Bone marrow (tissue), 2 donors: ENCODE measurements around the gene ECE1.
A peak's percentile ranks its signal among the peaks of the same experiment; 100 is the strongest.

Experiments used
- DNase-seq, 2 donors: peaks; one replicate each; lab custom pipeline; 2025; lab: John Stamatoyannopoulos, UW

Gene ECE1

DNA sequence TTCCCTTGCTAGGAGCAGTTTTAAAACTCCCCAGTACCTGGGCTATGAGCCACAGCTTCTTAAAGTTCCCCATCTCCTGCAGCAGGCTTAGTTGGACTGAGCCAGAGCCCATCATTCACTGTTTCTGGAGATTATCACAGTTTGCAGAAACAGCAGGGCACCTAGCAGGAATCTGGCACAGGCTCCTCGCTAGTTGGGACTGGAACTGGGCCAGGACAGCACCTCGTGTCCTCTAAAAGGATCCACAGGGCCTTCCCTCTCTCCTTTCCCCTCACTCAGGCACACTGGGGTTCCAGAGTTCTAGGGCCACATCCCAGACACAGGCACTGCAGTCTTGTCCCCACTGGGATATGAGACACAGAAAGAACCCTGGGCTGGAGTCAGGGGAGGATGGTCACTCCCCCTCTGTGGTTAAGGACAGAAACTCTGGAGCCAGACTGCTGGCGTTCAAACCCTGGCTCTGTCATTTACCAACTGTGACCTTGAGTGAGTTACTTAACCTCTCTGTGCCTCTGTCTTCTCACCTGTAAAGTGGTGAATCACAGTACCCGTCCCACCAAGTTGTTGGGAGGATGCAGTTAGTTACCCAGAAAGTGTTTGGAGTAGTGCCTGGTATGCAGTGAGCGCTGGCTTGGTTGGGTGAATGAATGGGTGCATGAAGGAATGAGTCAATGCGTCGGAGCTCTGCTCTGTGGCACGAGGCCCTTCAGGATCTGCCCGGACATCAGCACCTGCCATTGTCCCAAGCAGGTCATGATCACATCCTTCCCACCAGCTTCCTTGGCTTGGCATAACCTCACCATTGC is 18.8 kb upstream of the ECE1 start:
- no peak for DNase-seq

DNA sequence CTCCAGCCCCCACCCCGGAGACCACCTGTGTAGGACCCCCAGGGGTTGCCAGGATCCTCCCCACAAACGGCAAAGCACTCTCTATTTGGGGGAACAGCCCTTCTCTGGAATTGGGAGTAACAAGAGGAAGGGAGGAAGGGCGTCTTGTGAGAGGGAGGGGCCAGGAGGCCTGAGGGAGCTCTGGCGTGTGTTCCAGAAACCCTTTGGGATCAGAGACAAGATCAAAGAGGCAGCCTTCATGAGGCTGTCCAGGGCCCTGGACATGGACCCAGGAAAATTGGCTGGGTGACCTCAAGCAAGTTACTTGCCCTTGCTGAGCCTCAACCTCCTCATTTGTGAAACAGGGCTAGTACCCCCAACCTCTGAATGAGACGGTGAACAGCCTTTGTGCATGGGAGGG is 18.1 kb upstream of the ECE1 start:
- no peak for DNase-seq

DNA sequence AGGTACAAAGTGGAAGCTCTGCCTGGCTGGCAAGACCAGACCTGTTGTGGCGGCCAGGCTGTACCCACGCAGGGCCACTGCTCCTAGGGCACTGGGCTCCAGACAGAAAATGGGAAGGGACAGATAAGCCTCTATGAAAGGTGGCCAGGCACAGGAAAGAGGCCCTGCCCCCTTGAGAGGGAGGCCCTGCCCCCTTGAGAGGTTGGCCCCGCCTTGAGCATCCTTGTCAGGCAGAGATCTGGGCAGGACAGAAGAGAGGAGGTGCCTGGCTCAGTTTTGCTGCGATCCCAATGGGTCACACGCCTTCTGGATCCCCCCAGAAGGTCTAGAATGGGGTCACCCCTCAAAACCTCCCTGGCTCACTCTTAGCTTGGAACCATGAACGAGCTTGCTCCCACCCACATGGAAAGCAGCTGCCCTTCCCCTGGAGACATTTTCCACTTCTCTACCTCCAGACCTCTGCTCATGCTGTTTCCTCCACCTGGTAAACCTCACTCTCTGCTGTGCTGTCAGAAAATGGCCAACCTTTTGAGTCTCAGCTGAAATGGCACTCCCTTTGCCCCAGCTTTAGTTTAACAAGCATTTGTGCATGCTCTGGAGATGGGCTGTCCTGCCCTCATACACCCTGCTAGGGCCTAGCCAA is 17.5 kb upstream of the ECE1 start:
- no peak for DNase-seq

DNA sequence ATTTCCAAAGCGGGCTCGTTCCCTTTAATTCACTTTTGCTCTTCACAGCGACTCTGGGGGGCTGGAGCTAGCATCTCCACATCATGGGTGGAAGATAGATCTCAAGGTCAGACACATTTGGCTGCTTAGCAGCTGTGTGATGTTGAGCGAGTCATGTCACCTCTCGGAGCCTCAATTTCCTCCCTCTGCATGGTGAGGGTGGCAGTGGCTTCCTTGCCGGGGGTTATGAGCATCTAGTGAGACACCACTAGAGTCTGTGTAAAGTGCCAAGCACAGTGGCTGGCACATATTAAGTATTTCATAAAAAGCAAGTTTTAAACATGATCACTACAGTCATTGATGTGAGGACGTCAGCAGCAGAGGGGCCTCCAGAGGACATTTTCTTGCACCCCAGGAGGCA is 16.9 kb upstream of the ECE1 start:
- DNase-seq = no peak

DNA sequence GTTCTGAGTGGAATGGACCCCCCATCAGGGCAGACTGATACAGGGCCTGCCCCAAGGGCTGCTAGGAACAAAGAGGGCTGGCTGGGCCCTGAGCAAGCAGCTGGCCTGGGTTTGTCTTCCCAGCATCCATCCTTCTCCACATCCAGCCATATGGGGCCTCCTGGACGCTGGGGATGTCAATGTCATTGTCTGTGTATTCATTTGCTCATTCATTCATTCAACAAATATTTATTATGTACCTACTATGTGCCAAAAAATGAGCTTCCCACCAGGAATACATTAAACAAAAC is 15.6 kb upstream of the ECE1 start:
- DNase-seq = no peak

DNA sequence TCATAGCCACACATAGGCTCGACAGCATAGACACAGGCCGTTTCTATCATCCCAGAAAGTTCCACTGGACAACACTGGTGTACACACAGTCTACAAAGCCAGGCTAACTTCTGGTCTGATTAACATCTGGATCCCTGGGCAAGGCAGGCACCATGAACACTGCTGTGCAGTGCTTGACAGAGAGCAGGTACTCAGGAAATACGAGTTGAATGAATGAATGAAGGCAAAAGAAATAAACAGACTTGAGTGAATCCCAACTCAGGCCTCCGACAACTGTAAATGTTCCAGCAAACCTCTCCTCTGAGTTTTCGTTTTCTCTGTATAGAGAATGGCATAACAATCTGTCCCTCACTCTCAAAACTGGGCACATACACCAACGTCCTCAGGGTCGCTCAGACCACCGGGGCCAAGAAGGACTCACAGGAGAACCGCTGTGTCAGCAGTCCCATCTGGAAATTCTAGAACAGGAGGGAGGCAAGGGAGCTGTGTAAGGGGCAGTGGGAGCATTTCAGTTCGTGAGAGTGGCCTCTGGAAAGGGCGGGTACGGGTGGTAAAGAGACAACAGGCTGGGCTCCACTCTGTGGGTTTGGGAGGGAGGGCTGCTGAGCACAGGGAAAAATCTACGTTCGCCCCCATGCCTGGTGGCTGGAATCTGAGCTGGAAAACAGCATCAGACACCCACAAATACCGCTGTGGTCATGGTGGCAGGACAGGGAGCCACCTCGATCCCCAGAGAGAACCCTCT is 15.1 kb upstream of the ECE1 start:
- no peak for DNase-seq

DNA sequence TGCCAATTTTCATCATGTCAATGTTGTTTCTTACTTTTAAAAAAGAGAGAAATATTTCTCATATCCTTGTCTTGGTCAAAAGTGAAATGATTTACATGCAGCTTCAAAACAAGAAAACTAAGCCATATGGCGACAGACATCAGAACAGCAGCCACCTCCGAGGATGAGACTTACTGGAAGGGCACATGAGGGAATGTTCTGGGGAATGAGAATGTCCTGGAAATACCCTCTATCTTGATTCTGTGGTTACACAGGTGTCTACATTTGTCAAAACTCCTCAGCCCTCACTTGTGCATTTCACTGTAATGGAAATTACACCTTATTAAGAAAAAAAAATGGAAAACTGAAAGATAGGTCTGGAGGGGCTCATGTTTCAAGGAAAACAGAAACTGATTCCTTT is 14.2 kb upstream of the ECE1 start:
- DNase-seq = no peak

DNA sequence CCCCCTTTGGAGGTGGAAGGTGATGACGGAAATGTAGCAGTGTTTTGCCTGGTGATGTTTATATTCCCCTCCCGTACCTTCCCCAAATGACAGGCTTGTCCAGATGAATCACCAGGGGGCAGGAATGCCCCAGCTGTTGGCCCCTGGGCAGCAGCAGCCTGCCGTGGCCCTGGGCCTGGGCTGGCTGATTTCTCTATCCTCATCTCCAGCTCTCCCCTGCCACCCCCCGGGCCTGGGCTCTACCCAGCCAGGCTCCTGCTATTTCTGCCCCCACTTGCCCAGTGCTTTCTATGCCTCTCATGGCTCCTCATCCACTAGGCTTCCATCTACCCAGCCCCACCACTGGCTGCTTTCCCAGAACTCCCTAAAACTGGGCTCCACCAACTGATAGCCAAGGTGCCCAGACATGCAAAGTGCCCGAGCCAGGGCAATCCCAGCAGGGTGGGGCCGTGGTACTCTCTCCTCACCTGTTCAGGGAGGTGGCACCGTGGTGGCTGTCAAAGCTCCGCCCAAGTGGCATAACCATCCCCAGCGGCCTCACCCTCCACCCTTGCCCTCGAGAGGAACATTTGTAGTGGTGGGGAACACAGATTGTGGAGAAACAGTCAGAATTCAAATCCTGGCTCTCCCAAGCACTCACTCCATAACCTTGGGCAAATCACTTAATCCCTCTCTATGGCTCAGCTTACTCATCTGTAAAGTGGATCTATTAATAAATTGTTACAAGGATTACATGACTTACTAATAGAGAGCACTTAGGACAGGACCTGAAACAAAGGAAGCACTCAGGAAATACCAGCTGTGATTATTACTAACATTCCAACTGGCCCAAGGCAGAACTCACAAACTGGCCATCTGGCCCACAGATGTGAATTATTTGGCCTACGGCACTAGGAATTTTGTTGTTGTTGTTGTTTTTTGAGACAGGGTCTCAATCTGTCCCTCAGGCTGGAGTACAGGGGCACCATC is 12.8 kb upstream of the ECE1 start:
- DNase-seq = no peak

DNA sequence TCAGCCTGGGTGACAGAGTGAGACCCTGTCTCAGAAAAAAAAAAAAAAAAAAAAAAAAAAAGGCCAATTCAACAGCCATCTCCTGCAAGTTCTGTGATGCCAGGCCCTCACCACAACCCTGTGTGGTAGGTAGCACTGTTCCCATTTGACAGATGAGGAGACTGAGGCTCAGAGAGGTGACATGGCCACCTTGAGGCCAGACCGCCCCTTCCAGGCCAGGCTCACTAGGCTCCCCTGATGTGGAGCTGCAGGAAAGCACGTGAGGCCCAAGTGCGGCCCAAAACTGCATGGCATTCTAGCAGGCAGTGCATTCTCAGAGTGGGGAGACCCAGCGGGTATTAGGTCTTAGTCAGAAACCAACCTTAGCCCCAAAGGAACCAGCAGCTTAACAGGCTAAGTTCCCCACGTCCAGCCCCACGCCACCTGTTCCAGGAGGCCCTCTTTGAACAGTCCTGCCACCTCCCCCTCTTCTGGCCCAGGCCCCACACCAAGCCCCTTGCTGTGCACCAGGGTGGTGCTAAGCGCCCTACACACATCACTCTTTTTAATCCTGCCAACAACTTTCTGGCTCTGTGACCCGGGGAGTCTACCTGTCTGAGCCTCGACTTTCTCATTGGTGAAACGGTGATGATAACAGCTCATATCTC is 11.7 kb upstream of the ECE1 start:
- DNase-seq = no peak

DNA sequence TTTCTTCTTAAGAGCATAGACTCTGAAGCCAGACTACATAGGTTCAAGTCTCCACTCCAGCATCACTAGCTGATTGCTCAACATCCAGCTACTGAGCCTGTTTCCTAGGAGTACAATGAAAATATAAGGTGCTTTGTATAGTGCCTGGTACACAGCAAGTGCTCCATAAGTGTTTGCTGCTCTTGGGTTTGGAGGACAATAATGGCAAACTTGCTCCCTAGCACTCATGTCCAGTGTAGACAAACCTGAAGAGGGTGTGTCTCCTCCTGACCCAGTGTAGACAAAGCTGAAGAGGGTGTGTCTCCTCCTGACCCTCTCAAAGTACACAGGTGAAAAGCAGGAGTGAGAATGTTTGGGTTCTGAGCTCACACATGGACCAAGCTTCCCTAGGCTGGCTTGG is 10.5 kb upstream of the ECE1 start:
- DNase-seq = no peak

DNA sequence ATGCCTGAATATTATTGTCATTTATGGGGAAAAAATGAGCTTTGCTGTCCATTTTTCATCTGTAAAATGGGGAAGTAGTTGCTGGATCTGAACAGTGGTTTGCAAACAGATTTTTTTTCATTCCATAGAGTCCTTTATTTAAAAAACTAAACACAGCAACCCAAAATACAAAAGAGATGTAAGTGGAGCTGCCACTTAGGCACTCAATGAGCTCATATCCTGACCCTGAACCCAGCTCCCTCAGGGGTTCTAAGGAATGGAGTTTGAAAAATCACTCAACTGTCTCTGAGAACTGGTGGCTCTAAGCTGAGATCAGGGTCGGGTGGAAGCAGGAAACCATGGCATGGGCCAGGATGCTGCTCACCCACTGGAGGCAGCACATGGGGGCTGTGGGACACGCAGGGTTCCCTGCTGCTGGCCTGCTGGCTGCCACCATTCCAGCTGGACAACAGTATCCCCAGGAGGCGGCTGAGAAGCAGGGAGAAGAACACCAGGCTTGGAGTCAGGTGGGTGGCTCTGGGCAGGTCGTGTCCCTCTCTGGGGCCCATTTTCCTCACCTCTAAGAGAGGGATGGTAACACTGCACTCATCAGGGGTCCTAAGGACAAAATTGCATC is 9.6 kb upstream of the ECE1 start:
- DNase-seq = no peak

DNA sequence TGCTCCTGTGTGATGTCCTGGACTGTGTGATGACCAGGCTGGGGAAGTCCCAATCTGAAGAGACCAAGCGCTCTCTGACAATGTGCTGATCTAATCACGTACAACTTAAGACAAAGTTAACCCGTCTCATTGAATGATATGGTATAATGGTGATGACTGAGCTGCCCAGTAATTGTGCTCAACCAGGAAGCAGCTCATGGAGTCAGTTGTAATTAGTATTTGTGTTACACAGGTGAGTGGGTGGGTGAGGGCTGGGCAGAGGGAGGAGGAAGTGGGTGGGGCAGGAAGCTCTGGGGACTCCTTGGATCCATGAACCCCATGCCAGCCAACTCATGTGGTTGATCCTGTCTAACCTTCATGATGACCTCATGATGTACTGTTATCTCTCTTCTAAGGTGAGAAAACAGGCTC is 8.7 kb upstream of the ECE1 start:
- DNase-seq = no peak

DNA sequence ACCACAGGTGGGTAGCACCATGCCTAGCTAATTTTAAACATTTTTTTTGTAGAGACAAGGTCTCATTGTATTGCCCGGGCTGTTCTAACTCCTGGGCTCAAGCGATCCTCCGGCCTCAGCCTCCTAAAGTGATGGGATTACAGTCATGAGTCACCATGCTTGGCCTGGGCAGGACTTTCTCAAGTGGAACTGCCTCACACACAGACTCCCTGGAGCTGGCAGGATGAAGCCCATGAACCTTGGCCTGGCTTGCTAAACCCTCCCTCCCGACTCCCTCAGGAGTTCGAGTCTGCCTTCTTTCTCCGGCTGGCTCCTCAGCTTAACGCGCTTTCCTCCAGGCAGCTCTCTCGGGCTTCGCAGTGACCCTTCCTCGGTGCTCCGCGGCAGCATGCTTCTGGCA is 7.7 kb upstream of the ECE1 start:
- DNase-seq = no peak

DNA sequence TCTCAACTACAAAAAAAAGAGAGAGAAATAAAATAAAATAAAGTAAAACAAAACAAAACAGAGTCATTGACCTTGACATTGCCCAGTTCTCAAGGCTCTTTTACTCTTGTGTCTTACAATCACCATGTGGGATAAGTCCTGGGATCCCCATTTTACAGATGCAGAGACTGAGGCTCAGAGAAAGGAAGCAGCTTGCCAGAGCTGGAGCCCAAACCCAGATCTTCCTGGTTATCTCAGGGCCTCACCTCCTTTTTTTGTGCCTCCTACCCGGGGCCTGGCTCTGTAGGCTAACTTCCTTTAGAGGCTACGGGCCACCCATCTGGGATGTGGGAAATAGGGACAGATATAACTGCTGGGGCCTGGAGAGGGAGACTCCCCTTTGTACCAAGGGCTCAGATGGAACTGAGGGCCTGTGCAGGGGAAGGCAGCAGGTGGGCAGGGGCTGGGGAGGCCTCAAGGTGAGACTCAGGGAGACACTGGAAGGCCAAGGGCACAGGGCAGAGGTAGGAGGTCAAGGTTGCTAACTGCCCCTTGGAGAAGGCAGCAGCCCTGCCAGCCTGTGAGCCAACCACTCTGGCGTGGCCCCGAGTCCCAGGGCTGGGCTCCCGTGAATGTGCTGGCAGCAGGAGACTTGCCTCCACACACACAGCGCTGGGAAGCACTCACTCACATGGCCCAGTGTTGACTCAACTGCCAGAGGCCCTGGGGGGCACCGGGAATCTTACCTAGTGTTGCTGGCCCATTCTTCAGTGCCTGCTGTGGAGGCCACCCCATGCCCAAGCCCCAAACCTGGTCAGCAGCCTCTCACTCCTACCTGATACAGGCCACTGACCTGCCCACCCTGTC is 6.5 kb upstream of the ECE1 start:
- DNase-seq = no peak

DNA sequence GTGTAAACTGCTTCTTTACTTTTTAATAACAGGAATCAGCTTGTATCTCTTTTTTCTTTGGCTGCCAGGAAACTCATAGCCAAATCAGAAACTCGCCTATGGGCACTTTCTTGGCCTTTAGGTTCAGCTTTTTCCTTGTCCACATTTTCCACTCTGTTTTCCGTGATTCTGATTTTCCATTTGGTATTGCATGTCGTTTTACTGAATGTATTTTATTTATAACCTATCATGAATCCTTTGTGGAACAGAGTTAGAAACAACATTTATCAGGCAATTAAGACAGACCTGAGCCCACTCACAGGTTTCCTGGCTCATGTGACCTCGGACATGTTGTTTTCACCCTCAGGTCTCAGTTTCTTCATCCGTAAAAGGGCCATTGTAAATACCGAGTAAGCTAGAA is 5.3 kb upstream of the ECE1 start:
- no peak for DNase-seq

DNA sequence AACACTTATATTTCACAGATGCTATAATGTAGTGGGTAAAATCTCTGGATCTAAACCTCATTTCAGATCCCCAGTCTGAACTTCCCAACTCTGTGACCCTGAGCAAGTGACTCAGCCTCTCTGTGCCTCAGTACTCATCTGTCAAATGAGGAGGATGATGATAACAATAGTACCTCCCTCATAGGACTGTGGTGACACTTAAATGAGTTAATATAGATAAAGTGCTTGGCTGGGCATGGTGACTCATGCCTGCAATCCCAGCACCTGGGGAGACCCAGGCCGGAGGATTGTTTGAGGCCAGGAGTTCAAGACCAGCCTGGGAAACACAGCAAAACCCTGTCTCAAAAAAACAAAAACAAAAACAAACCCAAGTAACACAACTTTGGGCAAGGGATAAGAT is 4.7 kb upstream of the ECE1 start:
- DNase-seq = no peak

DNA sequence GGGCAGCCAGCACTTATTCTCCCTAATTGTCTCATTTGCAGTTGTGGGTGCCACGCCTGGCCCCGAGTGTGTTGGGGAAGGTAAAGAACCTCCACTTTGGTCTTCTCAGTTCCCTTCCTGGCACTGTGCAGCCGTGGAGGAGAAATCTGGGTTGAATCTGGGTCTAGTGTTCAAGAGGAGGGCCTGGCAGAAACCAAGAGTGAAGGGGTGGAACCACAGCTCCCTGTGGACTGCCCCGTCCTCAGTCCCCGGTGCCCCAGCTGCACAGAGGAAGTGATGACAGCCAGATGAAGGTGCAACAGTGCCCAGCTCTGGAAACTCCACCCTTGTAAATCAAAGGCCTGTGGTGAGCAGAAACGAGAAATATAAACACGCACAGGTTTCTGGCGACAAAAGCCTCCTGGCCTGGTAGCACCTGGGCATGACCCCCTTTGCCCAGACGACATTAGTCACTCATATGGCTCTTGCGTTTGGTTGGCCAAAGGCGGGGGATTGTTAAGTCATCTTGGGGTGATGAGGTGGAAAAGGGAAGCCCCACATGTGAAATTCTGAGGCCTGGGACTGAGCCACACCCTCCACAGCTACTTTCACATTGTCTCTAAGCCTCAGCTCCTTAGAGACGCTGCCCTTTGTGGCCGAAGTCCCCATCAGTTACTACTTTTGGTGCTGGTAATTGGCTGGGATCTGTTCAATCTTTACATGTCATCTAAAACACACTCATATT is 4.2 kb upstream of the ECE1 start:
- DNase-seq = peak in 1 of 2 donors; percentile 62

DNA sequence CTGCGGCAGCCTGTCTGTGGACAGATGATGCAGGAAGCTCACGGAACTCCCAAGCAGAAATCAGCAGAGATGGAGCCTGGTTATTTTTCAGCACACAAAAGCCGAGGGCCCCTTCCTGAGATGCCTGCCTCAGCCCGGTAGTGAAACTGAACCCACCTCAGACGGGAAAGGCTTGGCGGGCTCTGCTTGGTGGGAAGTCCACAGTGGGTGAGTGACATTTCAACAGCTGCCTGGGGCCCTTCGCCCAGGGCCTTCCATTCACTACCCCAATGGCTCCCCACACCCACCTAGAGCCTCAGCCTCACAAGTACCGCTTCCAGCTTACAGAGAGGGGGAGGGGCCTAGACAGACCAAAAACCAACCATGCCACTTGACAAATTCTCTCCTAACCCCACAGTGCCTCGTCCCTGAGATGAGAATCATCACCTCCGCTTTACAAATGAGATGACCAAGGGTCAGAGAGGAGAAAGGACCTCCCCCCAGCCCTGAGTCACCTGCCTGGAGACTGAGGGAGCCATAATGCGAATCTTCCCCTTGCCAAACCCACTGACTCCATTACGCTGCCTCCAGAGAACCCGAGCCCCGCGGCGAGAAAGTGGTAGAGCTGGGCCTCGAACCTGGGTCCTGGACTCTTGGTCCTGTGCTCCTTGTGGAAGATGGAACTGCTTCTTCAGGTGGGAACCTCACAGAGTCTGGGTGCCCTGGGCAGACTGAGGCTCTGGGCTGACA is 3.4 kb upstream of the ECE1 start:
- no peak for DNase-seq

DNA sequence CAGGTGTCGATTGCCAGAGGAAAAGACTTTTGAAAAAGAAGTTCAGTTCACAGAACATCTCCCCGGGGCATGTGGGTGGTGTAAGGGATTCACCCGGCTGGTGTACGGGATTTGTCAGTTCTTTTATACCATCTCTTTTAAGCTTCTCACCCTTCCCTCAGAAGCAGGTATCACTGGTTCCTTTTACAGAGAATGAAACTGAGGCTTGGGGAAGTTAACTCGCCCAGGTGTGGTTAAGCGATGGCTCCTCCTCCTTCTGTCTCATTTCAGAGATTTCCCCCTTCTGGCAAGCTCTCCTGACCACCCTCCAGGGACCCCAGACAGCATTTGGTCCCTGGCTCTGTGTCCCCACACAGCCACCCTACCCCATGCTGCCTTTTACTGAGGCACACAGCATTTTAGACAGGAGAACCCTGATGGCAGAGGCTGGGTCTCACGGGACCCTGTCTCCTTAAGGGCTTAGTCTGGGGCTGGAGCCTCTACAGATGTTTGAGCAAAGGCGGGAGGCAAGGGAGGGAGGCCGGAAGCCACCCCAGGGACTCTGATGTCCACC is 2.8 kb upstream of the ECE1 start:
- no peak for DNase-seq
